Measurements from ENCODE around the gene TCEAL8. TPM values are rescaled to one million over a fixed set of nuclear protein-coding genes. Genes with fewer than 3 reads are reported as not detected.
"Not testable (repeated sequence)": the region's sequence is repeated elsewhere in the genome, so short reads cannot be mapped to it uniquely, and the experiment has no call there.

The TCEAL8 gene
- total and polyA plus RNA-seq, 7 donors, result 6.6 to 15.8 (median 9.5) TPM

DNA sequence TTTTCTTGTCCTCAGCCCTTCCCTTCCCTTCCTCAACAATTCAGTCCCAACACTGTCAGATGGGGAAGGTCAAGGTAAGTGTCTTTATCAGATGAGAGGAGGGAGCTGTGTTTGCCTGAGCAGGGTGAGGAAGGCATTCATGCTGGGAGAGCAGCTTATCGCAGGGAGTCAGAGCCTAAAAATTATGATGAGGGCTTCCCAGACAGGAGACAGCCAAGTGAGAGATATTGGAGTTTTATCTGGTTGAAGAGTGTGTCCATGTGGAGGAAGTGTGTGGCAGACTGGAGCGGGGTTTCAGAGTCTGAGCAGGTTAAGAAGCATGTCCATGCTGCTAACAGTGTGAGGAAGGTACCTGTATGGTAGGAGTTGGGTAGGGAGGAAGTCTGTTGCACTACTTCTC lies 21.7 kb downstream of the TCEAL8 start:
- intact Hi-C loops (cut with DNase I), result no loop called here
- H3K4me3 ChIP-seq, result no peak overlapping the region
- DNase-seq (no peak), ATAC-seq (no peak)
- no peaks in the 10 kb centered on the region for H3K36me3 ChIP-seq (ENCODE audit: insufficient read depth in 1 of 2, low read depth in 1 of 2)
- H3K9me3 ChIP-seq, result no peaks in the 10 kb centered on the region
- no peaks in the 10 kb centered on the region for H3K4me1 ChIP-seq
- TF ChIP-seq, protein P1, sequence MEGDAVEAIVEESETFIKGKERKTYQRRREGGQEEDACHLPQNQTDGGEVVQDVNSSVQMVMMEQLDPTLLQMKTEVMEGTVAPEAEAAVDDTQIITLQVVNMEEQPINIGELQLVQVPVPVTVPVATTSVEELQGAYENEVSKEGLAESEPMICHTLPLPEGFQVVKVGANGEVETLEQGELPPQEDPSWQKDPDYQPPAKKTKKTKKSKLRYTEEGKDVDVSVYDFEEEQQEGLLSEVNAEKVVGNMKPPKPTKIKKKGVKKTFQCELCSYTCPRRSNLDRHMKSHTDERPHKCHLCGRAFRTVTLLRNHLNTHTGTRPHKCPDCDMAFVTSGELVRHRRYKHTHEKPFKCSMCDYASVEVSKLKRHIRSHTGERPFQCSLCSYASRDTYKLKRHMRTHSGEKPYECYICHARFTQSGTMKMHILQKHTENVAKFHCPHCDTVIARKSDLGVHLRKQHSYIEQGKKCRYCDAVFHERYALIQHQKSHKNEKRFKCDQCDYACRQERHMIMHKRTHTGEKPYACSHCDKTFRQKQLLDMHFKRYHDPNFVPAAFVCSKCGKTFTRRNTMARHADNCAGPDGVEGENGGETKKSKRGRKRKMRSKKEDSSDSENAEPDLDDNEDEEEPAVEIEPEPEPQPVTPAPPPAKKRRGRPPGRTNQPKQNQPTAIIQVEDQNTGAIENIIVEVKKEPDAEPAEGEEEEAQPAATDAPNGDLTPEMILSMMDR (IDR thresholded peaks at IDR 0.05), result no peak
- peaks cover 0 to 14% (median 0%) of the 10 kb centered on the region in 3 donors for H3K27me3 ChIP-seq (ENCODE audit: insufficient read depth in 3 of 3, low read length in 2 of 3)
- 66 to 92% (median 83%) methylated on average over 2 of the region's 2 CpGs for WGBS, 3 donors
- no peak overlapping the region for H3K27ac ChIP-seq

- H3K27me3 ChIP-seq (ENCODE audit: insufficient read depth in 3 of 3, low read length in 2 of 3), result peaks cover 0 to 26% (median 0%) of the 10 kb centered on the region in 3 donors
- intact Hi-C loops (cut with DNase I); DNase-seq; H3K4me3 ChIP-seq; H3K4me1 ChIP-seq; H3K27ac ChIP-seq; ATAC-seq; H3K36me3 ChIP-seq (ENCODE audit: insufficient read depth in 1 of 2, low read depth in 1 of 2): not testable (repeated sequence)
- peaks cover 13% of the 10 kb centered on the region for H3K9me3 ChIP-seq
- 76 to 94% (median 89%) methylated on average over 4 of the region's 4 CpGs for whole genome bisulfite sequencing, 3 donors
Observed at GRCh38 chrX:103225918-103226317, 29.0 kb downstream of the TCEAL8 start.

DNA sequence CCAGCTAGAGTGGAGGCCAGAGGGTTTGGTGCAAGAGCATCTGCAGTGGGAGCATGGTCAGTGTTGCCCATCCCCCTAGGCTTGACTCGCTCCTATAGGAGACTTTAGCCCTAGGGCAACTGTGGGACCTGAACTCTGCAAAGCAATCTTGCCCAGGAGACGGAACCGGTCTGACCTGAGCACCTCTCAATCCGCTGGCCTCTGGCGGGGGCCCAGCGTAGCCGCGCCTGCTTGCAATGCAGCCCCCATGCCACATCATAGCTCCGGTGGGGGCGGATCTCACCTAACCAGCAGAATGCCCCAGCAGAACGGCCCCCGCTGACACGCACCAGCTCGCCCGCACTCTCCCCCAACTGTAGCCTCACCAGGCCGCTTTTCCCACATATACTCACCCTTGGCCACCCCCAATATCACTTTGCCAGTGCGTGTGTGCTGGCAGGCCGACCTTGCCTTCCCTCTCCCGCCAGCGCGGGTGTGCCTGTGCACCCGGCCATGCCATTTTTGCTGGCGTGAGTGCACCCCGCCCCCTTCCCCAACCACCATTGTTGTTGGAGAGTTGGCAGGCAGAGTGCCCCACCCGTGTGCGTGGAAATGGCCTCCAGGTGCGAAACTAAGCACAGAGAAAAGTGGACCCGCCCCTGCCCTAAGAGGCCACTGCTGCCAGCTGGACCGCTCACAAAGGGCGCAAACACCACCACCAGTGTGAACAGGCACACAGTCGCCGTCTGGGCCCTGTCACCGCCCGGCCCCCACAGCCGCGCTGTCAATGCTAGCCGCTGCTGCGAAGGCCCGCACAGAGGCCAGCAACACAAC lies 34.2 kb downstream of the TCEAL8 start:
- H3K36me3 ChIP-seq (ENCODE audit: insufficient read depth in 1 of 2, low read depth in 1 of 2), result no peaks in the 10 kb centered on the region
- intact Hi-C loops (cut with DNase I), result no loop called here
- no peak overlapping the region for H3K4me3 ChIP-seq
- DNase-seq (no peak), ATAC-seq (no peak)
- no peaks in the 10 kb centered on the region for H3K4me1 ChIP-seq
- peaks cover 0 to 55% (median 0%) of the 10 kb centered on the region in 3 donors for H3K27me3 ChIP-seq (ENCODE audit: insufficient read depth in 3 of 3, low read length in 2 of 3)
- peaks cover 13% of the 10 kb centered on the region for H3K9me3 ChIP-seq
- no peak overlapping the region for H3K27ac ChIP-seq
- TF ChIP-seq, protein P1 (IDR thresholded peaks at IDR 0.05), result no peak
- 40 to 54% (median 44%) methylated on average over 31 to 39 of the region's 39 CpGs for WGBS, 3 donors

DNA sequence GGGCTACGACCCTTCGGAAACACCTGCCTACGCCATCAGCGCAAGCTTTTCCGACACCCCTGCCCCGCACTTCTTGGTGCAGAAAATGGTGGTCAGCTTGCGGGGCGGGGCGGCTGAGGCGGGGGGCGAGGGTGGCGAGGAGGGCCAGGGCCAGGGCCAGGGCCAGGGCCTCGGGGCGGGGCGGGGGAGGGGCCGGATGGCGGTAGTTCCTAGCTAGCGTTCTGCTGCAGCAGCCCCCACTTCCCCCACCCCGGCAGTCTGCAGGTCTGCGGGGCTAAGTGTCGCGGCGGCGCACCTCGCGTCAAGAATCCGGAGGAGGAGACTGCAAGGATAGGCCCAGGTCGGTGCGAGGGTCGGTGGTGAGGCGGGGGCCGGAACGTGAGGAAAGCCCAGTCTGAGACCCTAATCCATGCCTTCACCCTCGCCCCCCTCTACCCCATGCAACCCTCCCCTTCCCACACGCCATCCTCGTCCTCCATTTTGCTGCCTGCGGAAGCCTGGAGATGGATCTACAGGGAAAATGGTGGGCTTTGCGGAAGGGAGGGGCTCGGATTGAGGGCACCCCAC lies 39.4 kb downstream of the TCEAL8 start:
- intact Hi-C loops (cut with DNase I), result loop anchor here in 1 of 2 donors (10.0 kb wide), 1 partner anchor 249 kb away; no protein-coding TSS in a partner anchor
- Histone ChIP-seq H3K36me3 (ENCODE audit: insufficient read depth in 1 of 2, low read depth in 1 of 2) (no peaks in the 10 kb centered on the region), H3K4me1 (no peaks in the 10 kb centered on the region), H3K27me3 (ENCODE audit: insufficient read depth in 3 of 3, low read length in 2 of 3) (peaks cover 0 to 46% (median 0%) of the 10 kb centered on the region in 3 donors), H3K9me3 (no peaks in the 10 kb centered on the region), H3K4me3 (peak overlapping the region; percentile 68), H3K27ac (peak overlapping the region; percentile 61)
- DNase-seq, result peak; percentile 25 to 47
- WGBS, 3 donors, result 8 to 30% (median 18%) methylated on average over 12 to 37 of the region's 39 CpGs
- TF ChIP-seq, protein P1 (IDR thresholded peaks at IDR 0.05), result no peak
- peak in 3 of 4 donors; percentile 19 to 33 (median 30) for ATAC-seq

DNA sequence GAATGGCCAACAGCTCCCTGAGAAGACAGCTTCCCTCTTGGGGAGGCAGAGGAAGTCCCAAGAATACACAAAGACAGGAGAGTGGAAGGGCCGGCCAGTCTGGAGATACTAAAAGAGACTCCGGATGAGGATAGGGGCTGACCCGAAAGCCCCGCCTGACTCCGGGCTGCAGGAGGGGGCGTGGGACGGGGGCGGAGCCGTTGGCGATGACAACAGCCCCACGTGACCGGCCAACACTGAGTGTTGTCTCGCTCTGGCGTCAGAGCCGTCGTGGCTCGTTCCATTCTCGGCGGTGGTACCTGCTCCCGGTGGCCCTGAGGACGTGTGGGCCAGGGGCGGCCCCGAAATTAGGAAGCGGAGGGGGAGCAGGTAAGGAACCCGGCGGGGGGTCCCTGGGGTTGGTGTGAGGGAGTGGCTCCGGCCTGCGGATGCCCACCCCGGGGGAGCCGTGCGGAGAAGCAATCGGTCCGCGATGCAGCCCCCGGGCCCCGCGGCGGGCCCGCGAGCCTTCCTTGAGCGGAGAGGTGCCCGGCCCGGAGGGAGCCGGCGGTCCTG lies 40.0 kb downstream of the TCEAL8 start, which contains the start of gene BEX4:
Gene BEX4 (plus strand): TSS at position 239 of the 555 bp plus-strand sequence. CDS start 1,046 bp downstream, outside the sequence.
- 0 to 28% (median 0%) methylated on average over 20 to 45 of the region's 45 CpGs for WGBS, 3 donors
- TF ChIP-seq, protein P1 (IDR thresholded peaks at IDR 0.05), result no peak
- ATAC-seq (peak; percentile 69 to 88 (median 78)), DNase-seq (peak; percentile 79 to 85)
- H3K36me3 ChIP-seq (ENCODE audit: insufficient read depth in 1 of 2, low read depth in 1 of 2), result no peaks in the 10 kb centered on the region
- no peaks in the 10 kb centered on the region for H3K9me3 ChIP-seq
- H3K27me3 ChIP-seq (ENCODE audit: insufficient read depth in 3 of 3, low read length in 2 of 3), result peaks cover 0 to 43% (median 0%) of the 10 kb centered on the region in 3 donors
- intact Hi-C loops (cut with DNase I), result loop anchor here in 1 of 2 donors (5.0 to 10.0 kb wide), 2 partner anchors 37 to 250 kb away; no protein-coding TSS in a partner anchor
- no peaks in the 10 kb centered on the region for H3K4me1 ChIP-seq
- peak within 1 kb of the TSS; percentile 68 for H3K4me3 ChIP-seq
- peak within 1 kb of the TSS; percentile 61 for H3K27ac ChIP-seq

All from psoas muscle (tissue), 8 donors.